ENCODE data around the gene IGSF8.

The IGSF8 gene

GRCh38 chr1:160092366-160093068 lies 5.9 kb downstream of the IGSF8 start:
- peaks cover 23% of the 10 kb centered on the region for H3K4me1 ChIP-seq (ENCODE audit: insufficient read depth, low read length)
- H3K9me3 ChIP-seq (ENCODE audit: control insufficient read depth, insufficient read depth, low read length): no peaks in the 10 kb centered on the region
- no peaks in the 10 kb centered on the region for H3K36me3 ChIP-seq (ENCODE audit: insufficient read depth, low read length)
- H3K9ac ChIP-seq (ENCODE audit: low read depth, low read length): no peak overlapping the region

GRCh38 chr1:160091666-160092223 lies 6.7 kb downstream of the IGSF8 start:
- no peak overlapping the region for H3K9ac ChIP-seq (ENCODE audit: low read depth, low read length)
- no peaks in the 10 kb centered on the region for H3K36me3 ChIP-seq (ENCODE audit: insufficient read depth, low read length)
- H3K4me1 ChIP-seq (ENCODE audit: insufficient read depth, low read length): peaks cover 15% of the 10 kb centered on the region
- H3K9me3 ChIP-seq (ENCODE audit: control insufficient read depth, insufficient read depth, low read length): no peaks in the 10 kb centered on the region

- Histone ChIP-seq H3K9ac (ENCODE audit: low read depth, low read length) (no peak overlapping the region), H3K9me3 (ENCODE audit: control insufficient read depth, insufficient read depth, low read length) (no peaks in the 10 kb centered on the region), H3K4me1 (ENCODE audit: insufficient read depth, low read length) (peaks cover 12% of the 10 kb centered on the region), H3K36me3 (ENCODE audit: insufficient read depth, low read length) (no peaks in the 10 kb centered on the region)
Measured at GRCh38 chr1:160090760-160091159, 7.7 kb downstream of the IGSF8 start.

GRCh38 chr1:160089883-160090282 lies 8.5 kb downstream of the IGSF8 start:
- H3K4me1 ChIP-seq (ENCODE audit: insufficient read depth, low read length): peaks cover 5% of the 10 kb centered on the region; the same call in 1 of the 2 replicates
- H3K9me3 ChIP-seq (ENCODE audit: control insufficient read depth, insufficient read depth, low read length): no peaks in the 10 kb centered on the region
- H3K9ac ChIP-seq (ENCODE audit: low read depth, low read length): no peak overlapping the region
- H3K36me3 ChIP-seq (ENCODE audit: insufficient read depth, low read length): no peaks in the 10 kb centered on the region

GRCh38 chr1:160087118-160087662 lies 11.2 kb downstream of the IGSF8 start:
- no peaks in the 10 kb centered on the region for H3K9me3 ChIP-seq (ENCODE audit: control insufficient read depth, insufficient read depth, low read length)
- H3K4me1 ChIP-seq (ENCODE audit: insufficient read depth, low read length): peaks cover 5% of the 10 kb centered on the region; the same call in 1 of the 2 replicates
- H3K9ac ChIP-seq (ENCODE audit: low read depth, low read length): no peak overlapping the region
- H3K36me3 ChIP-seq (ENCODE audit: insufficient read depth, low read length): no peaks in the 10 kb centered on the region

- no peak overlapping the region for H3K9ac ChIP-seq (ENCODE audit: low read depth, low read length)
- H3K9me3 ChIP-seq (ENCODE audit: control insufficient read depth, insufficient read depth, low read length): no peaks in the 10 kb centered on the region
- no peaks in the 10 kb centered on the region for H3K36me3 ChIP-seq (ENCODE audit: insufficient read depth, low read length)
- H3K4me1 ChIP-seq (ENCODE audit: insufficient read depth, low read length): peaks cover 5% of the 10 kb centered on the region; the same call in 1 of the 2 replicates
Measured at GRCh38 chr1:160086456-160086892, 11.9 kb downstream of the IGSF8 start.

GRCh38 chr1:160085686-160086455 lies 12.5 kb downstream of the IGSF8 start:
- Histone ChIP-seq H3K36me3 (ENCODE audit: insufficient read depth, low read length) (no peaks in the 10 kb centered on the region), H3K4me1 (ENCODE audit: insufficient read depth, low read length) (peaks cover 5% of the 10 kb centered on the region; the same call in 1 of the 2 replicates), H3K9me3 (ENCODE audit: control insufficient read depth, insufficient read depth, low read length) (no peaks in the 10 kb centered on the region), H3K9ac (ENCODE audit: low read depth, low read length) (no peak overlapping the region)

- H3K9me3 ChIP-seq (ENCODE audit: control insufficient read depth, insufficient read depth, low read length): no peaks in the 10 kb centered on the region
Measured at GRCh38 chr1:160084771-160085321, 13.6 kb downstream of the IGSF8 start.

GRCh38 chr1:160083968-160084770 lies 14.2 kb downstream of the IGSF8 start:
- Histone ChIP-seq H3K9me3 (ENCODE audit: control insufficient read depth, insufficient read depth, low read length) (no peaks in the 10 kb centered on the region), H3K9ac (ENCODE audit: low read depth, low read length) (peak overlapping the region; percentile 38; the same call in 1 of the 2 replicates), H3K4me1 (ENCODE audit: insufficient read depth, low read length) (peaks cover 5% of the 10 kb centered on the region; the same call in 1 of the 2 replicates), H3K36me3 (ENCODE audit: insufficient read depth, low read length) (no peaks in the 10 kb centered on the region)

More at GRCh38 chr1:160084771-160085321, 13.6 kb downstream of the IGSF8 start:
- peaks cover 5% of the 10 kb centered on the region; the same call in 1 of the 2 replicates for H3K4me1 ChIP-seq (ENCODE audit: insufficient read depth, low read length)
- H3K9ac ChIP-seq (ENCODE audit: low read depth, low read length): no peak overlapping the region
- no peaks in the 10 kb centered on the region for H3K36me3 ChIP-seq (ENCODE audit: insufficient read depth, low read length)

GRCh38 chr1:160082926-160083325 lies 15.5 kb downstream of the IGSF8 start:
- no peaks in the 10 kb centered on the region for H3K9me3 ChIP-seq (ENCODE audit: control insufficient read depth, insufficient read depth, low read length)
- H3K36me3 ChIP-seq (ENCODE audit: insufficient read depth, low read length): no peaks in the 10 kb centered on the region
- H3K4me1 ChIP-seq (ENCODE audit: insufficient read depth, low read length): peaks cover 5% of the 10 kb centered on the region; the same call in 1 of the 2 replicates
- H3K9ac ChIP-seq (ENCODE audit: low read depth, low read length): no peak overlapping the region

- Histone ChIP-seq H3K36me3 (ENCODE audit: insufficient read depth, low read length) (no peaks in the 10 kb centered on the region), H3K9ac (ENCODE audit: low read depth, low read length) (no peak overlapping the region), H3K9me3 (ENCODE audit: control insufficient read depth, insufficient read depth, low read length) (no peaks in the 10 kb centered on the region), H3K4me1 (ENCODE audit: insufficient read depth, low read length) (peaks cover 5% of the 10 kb centered on the region; the same call in 1 of the 2 replicates)
Measured at GRCh38 chr1:160082487-160082886, 15.9 kb downstream of the IGSF8 start.

- no peaks in the 10 kb centered on the region for H3K9me3 ChIP-seq (ENCODE audit: control insufficient read depth, insufficient read depth, low read length)
- peaks cover 5% of the 10 kb centered on the region; the same call in 1 of the 2 replicates for H3K4me1 ChIP-seq (ENCODE audit: insufficient read depth, low read length)
- H3K9ac ChIP-seq (ENCODE audit: low read depth, low read length): no peak within 1 kb of the TSS
- no peaks in the 10 kb centered on the region for H3K36me3 ChIP-seq (ENCODE audit: insufficient read depth, low read length)
Measured at GRCh38 chr1:160081261-160081936, 17.0 kb downstream of the IGSF8 start, which contains the start of gene KCNJ9. Gene KCNJ9, plus strand, starts transcription at chr1:160081538. Its CDS starts 2,493 bp downstream, at chr1:160084031.

Measured in ES-I3 (cell line).